Measurements from ENCODE around the gene ZMYM5.

The ZMYM5 gene

DNA sequence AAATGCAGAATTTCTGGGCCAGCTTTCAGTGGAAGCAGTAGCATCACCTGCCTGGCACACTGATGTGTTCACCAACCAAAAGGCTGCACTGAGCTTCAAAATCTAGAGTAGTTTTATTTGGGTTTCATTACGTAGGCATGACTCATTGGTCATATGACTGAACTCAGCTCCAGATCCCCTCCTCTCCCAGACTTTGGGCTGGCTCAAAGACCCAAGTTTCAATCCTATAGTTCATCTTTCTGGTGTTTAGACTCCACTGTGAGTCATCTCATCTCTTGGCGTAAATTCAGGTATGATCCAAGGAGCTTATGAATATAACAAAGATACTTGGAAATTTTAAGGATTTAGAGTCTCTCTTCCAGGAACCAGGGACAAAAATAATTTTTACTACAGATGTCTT lies 17.7 kb downstream of the ZMYM5 start:
- DNase-seq: no peak
- no peaks in the 10 kb centered on the region for H4K20me1 ChIP-seq (ENCODE audit: insufficient read depth, low read length)
- no peak for ATAC-seq (ENCODE audit: insufficient read depth, low read depth)
- TF ChIP-seq EZH2 (IDR thresholded peaks at IDR 0.05; ENCODE audit: borderline replicate concordance, low read depth, low read length, severe bottlenecking) (no peak), CTCF (IDR thresholded peaks at IDR 0.05; ENCODE audit: borderline replicate concordance, extremely low read depth, low read length, poor library complexity, severe bottlenecking) (no peak)
- no peak overlapping the region for H2AFZ ChIP-seq (ENCODE audit: low read depth, low read length)
- H3K27me3 ChIP-seq (ENCODE audit: insufficient read depth, low read length, poor library complexity): no peaks in the 10 kb centered on the region
- H3K9ac ChIP-seq (ENCODE audit: low read depth, low read length): no peak overlapping the region
- no peak overlapping the region for H3K4me2 ChIP-seq (ENCODE audit: insufficient read depth, low read length)
- H3K79me2 ChIP-seq (ENCODE audit: insufficient read depth, low read length): peaks cover 7% of the 10 kb centered on the region
- no peak overlapping the region for H3K4me3 ChIP-seq (ENCODE audit: low read depth in 1 of 2, low read length in 2 of 2)
- no peaks in the 10 kb centered on the region for H3K9me3 ChIP-seq (ENCODE audit: insufficient read depth, low read length, severe bottlenecking)
- no peaks in the 10 kb centered on the region for H3K4me1 ChIP-seq (ENCODE audit: insufficient read depth, low read length)
- H3K36me3 ChIP-seq (ENCODE audit: insufficient read depth, low read length): peaks cover 4% of the 10 kb centered on the region
- no peak overlapping the region for H3K27ac ChIP-seq (ENCODE audit: low read length)

- no peaks in the 10 kb centered on the region for H3K4me1 ChIP-seq (ENCODE audit: insufficient read depth, low read length)
- no peaks in the 10 kb centered on the region for H3K9me3 ChIP-seq (ENCODE audit: insufficient read depth, low read length, severe bottlenecking)
- H3K4me3 ChIP-seq (ENCODE audit: low read depth in 1 of 2, low read length in 2 of 2): no peak overlapping the region
- H3K9ac ChIP-seq (ENCODE audit: low read depth, low read length): no peak overlapping the region
- no peaks in the 10 kb centered on the region; the same call in 1 of the 2 replicates for H3K79me2 ChIP-seq (ENCODE audit: insufficient read depth, low read length)
- no peak overlapping the region for H3K4me2 ChIP-seq (ENCODE audit: insufficient read depth, low read length)
- H2AFZ ChIP-seq (ENCODE audit: low read depth, low read length): no peak overlapping the region
- H3K36me3 ChIP-seq (ENCODE audit: insufficient read depth, low read length): peaks cover 12% of the 10 kb centered on the region; the same call in 1 of the 2 replicates
- no peak overlapping the region for H3K27ac ChIP-seq (ENCODE audit: low read length)
- no peak for TF ChIP-seq EZH2 (IDR thresholded peaks at IDR 0.05; ENCODE audit: borderline replicate concordance, low read depth, low read length, severe bottlenecking)
- no peak for TF ChIP-seq CTCF (IDR thresholded peaks at IDR 0.05; ENCODE audit: borderline replicate concordance, extremely low read depth, low read length, poor library complexity, severe bottlenecking)
- DNase-seq (no peak), ATAC-seq (ENCODE audit: insufficient read depth, low read depth) (no peak)
- no peaks in the 10 kb centered on the region for H3K27me3 ChIP-seq (ENCODE audit: insufficient read depth, low read length, poor library complexity)
- no peaks in the 10 kb centered on the region for H4K20me1 ChIP-seq (ENCODE audit: insufficient read depth, low read length)
Observed at GRCh38 chr13:19838865-19839275, 24.6 kb downstream of the ZMYM5 start.

DNA sequence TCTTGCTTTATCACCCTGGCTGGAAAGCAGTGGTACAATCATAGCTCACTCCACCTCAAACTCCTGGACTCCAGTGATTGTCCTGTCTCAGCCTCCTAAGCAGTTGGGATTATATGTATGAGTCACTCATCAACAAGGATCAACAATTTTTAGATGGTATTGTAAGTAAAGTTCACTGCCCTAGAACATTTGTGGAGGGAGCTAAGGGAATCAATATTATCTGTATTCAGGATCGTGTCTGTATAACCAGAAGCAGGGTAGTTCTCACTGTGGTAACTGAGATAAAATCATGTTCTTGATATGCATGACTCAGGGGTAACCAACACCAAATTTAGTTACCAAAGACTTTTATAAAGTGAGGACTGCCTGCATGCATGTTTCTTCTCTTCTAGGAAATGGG lies 27.0 kb downstream of the ZMYM5 start:
- H2AFZ ChIP-seq (ENCODE audit: low read depth, low read length): no peak overlapping the region
- H3K27me3 ChIP-seq (ENCODE audit: insufficient read depth, low read length, poor library complexity): no peaks in the 10 kb centered on the region
- no peak overlapping the region for H3K4me2 ChIP-seq (ENCODE audit: insufficient read depth, low read length)
- H3K4me3 ChIP-seq (ENCODE audit: low read depth in 1 of 2, low read length in 2 of 2): no peak overlapping the region
- no peak overlapping the region for H3K27ac ChIP-seq (ENCODE audit: low read length)
- TF ChIP-seq EZH2 (IDR thresholded peaks at IDR 0.05; ENCODE audit: borderline replicate concordance, low read depth, low read length, severe bottlenecking) (no peak), CTCF (IDR thresholded peaks at IDR 0.05; ENCODE audit: borderline replicate concordance, extremely low read depth, low read length, poor library complexity, severe bottlenecking) (no peak)
- no peak overlapping the region for H3K9ac ChIP-seq (ENCODE audit: low read depth, low read length)
- H3K4me1 ChIP-seq (ENCODE audit: insufficient read depth, low read length): no peaks in the 10 kb centered on the region
- DNase-seq: no peak
- H4K20me1 ChIP-seq (ENCODE audit: insufficient read depth, low read length): no peaks in the 10 kb centered on the region
- no peaks in the 10 kb centered on the region for H3K9me3 ChIP-seq (ENCODE audit: insufficient read depth, low read length, severe bottlenecking)
- ATAC-seq (ENCODE audit: insufficient read depth, low read depth): no peak
- H3K36me3 ChIP-seq (ENCODE audit: insufficient read depth, low read length): peaks cover 12% of the 10 kb centered on the region; the same call in 1 of the 2 replicates
- H3K79me2 ChIP-seq (ENCODE audit: insufficient read depth, low read length): no peaks in the 10 kb centered on the region

GRCh38 chr13:19834704-19835103 lies 28.7 kb downstream of the ZMYM5 start:
- H3K27me3 ChIP-seq (ENCODE audit: insufficient read depth, low read length, poor library complexity): no peaks in the 10 kb centered on the region
- DNase-seq (no peak), ATAC-seq (ENCODE audit: insufficient read depth, low read depth) (no peak)
- H3K27ac ChIP-seq (ENCODE audit: low read length): no peak overlapping the region
- no peak overlapping the region for H3K4me3 ChIP-seq (ENCODE audit: low read depth in 1 of 2, low read length in 2 of 2)
- no peaks in the 10 kb centered on the region for H4K20me1 ChIP-seq (ENCODE audit: insufficient read depth, low read length)
- no peak overlapping the region for H3K9ac ChIP-seq (ENCODE audit: low read depth, low read length)
- no peak for TF ChIP-seq CTCF (IDR thresholded peaks at IDR 0.05; ENCODE audit: borderline replicate concordance, extremely low read depth, low read length, poor library complexity, severe bottlenecking)
- no peak for TF ChIP-seq EZH2 (IDR thresholded peaks at IDR 0.05; ENCODE audit: borderline replicate concordance, low read depth, low read length, severe bottlenecking)
- no peaks in the 10 kb centered on the region for H3K9me3 ChIP-seq (ENCODE audit: insufficient read depth, low read length, severe bottlenecking)
- H3K4me2 ChIP-seq (ENCODE audit: insufficient read depth, low read length): no peak overlapping the region
- peaks cover 12% of the 10 kb centered on the region; the same call in 1 of the 2 replicates for H3K36me3 ChIP-seq (ENCODE audit: insufficient read depth, low read length)
- H2AFZ ChIP-seq (ENCODE audit: low read depth, low read length): no peak overlapping the region
- no peaks in the 10 kb centered on the region for H3K4me1 ChIP-seq (ENCODE audit: insufficient read depth, low read length)
- H3K79me2 ChIP-seq (ENCODE audit: insufficient read depth, low read length): no peaks in the 10 kb centered on the region

Data from DND-41 (cell line).